Jurkat, Clone E6-1 (cell line): ENCODE data around the gene PRTG.
"Not testable (repeated sequence)": the region's sequence is repeated elsewhere in the genome, so short reads cannot be mapped to it uniquely, and the experiment has no call there.

Experiments
- DNase-seq: peaks from one replicate; pipeline ENCODE4 v3.0.0-alpha.2; 2011; ENCODE audit warnings: low read depth, low spot score
- H3K4me3 ChIP-seq: 2 replicates; pipeline ENCODE4 v1.5.1; 2011; ENCODE audit warnings: mild to moderate bottlenecking, low read length, control low read depth, moderate library complexity

PRTG gene

GRCh38 chr15:55758580-55758986 lies 15.6 kb upstream of the PRTG start:
- no peak overlapping the region for H3K4me3 ChIP-seq
- no peak for DNase-seq

DNA sequence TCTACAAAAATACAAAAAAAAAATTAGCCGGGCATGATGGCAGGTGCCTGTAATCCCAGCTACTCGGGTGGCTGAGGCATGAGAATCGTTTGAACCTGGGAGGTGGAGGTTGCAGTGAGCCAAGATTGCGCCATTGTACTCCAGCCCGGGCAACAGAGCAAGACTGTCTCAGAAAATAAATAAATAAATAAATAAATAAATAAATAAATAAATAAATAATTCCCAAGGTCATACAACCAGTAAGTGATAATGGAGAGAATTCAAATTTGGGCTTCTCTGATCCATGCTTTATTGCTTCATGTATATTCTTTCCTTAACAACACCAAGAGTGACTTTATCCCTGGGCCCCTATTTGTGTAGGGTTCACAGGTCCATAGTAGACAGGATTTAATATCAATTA lies 10.5 kb upstream of the PRTG start:
- not testable (repeated sequence) for H3K4me3 ChIP-seq, DNase-seq

DNA sequence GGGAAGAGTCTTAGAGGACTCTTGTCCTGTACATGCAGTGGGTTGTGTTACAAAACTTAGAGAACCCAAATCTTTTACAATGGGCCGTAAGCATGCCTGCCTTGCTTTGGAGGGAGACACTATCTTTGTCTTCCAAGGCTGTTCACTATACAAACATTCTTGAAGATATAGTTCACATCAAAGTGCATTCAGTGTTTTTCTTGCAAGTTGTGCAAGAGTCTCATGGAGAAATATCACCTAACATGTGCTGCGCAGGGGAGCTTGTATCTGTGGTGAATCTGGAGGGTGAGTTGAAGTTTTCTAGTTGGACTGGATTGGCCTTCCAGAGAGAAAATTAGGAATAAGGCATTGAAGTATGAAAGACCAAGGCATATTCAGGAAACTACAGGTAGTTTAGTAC lies 7.8 kb upstream of the PRTG start:
- H3K4me3 ChIP-seq, result no peak overlapping the region
- DNase-seq, result no peak

- H3K4me3 ChIP-seq, result no peak overlapping the region
- no peak for DNase-seq
Measured at GRCh38 chr15:55743729-55744655, 1.0 kb upstream of the PRTG start.

GRCh38 chr15:55742498-55742926 lies 440 bp downstream of the PRTG start:
- DNase-seq, result no peak
- peak overlapping the region; percentile 31 for H3K4me3 ChIP-seq

GRCh38 chr15:55741833-55742497 lies 987 bp downstream of the PRTG start:
- peak overlapping the region; percentile 20 for H3K4me3 ChIP-seq
- DNase-seq, result no peak

DNA sequence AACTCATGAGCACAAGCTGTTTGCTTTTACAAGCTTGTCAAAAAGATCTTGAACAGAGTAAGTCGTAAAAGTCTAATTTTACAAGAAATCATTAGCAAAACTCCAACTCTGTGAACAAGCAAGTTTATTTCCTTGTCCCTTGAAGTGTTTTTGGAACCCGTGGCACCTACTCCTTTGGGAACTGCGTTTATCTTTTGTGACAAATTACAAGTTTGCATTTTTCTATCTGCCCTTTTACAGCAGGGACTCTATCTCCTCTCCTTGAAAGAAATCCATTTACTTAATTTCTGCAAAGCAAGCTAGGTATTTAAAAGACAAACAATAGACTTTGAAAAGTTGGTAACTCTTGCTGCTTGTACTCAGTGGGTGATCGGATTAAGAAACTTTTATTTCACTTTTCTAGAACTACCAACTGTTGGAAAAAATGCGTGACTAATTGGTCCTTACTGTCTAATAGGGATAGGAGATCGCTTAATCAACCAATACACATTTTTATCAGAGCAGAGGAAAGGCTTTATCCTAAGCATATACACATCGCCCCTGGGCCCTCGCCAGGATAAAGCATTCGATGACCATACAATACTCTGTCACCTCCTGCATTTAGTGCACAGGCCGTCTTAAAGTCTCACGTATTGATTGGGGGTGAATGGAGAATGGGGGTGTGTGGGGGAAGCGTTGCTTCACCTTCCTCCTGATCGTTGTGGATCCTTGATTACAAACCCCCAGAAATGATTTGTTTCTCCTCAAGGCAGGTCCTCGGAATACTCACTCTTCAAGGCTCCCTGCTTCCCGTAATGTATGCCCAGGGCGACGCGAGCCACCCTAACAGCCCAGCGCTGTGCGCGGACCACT lies 1.7 kb downstream of the PRTG start:
- no peak for DNase-seq

DNA sequence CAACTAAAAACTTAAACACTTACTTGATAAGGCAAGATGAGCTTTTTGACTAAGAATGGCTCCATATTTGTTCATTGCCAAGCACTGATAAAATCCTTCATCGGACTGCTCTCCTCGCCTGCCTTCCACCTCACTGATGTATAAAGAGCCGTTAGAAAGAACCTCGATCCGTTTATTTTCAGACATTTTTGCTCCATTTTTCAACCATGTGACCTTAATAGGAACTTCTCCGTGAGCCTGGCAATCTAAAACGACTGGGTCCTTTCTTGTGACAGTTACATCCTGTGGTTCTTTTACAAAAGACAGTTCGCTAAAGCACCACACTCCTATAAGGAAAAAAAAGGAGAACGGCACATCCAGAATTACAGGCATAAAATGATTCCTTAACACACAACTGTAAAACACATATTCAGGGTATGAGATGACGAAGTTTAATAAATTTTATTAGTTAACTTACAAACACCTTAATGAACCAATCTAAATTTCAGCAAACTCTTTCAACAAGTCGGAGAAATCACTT lies 2.5 kb downstream of the PRTG start:
- DNase-seq, result no peak
- H3K4me3 ChIP-seq, result no peak overlapping the region

More for the DNA sequence above, 1.7 kb downstream of the PRTG start:
- H3K4me3 ChIP-seq, result no peak overlapping the region

DNA sequence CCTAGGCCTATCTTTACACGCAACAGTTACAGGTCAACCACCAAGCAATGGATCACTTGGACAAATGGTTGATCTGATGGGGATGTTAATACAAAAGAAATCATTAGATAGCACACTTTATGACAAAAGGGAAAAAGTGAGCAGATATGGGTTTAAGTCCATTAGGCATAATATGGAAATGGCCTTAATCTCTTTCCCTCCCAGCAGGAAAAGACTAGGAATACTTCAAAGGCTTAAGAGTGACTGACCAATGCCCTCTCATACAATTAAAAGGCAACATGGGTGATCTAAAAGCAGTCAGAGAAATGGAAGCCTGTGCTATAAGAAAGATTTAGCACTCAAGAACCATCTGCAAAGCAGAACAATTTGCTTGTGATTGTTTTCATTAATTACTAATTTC lies 3.3 kb downstream of the PRTG start:
- no peak for DNase-seq
- H3K4me3 ChIP-seq, result no peak overlapping the region

GRCh38 chr15:55738715-55739114 lies 4.2 kb downstream of the PRTG start:
- no peak overlapping the region for H3K4me3 ChIP-seq
- no peak for DNase-seq

GRCh38 chr15:55737373-55737772 lies 5.6 kb downstream of the PRTG start:
- no peak overlapping the region for H3K4me3 ChIP-seq
- DNase-seq, result no peak

- H3K4me3 ChIP-seq, result no peak overlapping the region
- no peak for DNase-seq
Measured at GRCh38 chr15:55736756-55737155, 6.2 kb downstream of the PRTG start.

- H3K4me3 ChIP-seq, result no peak overlapping the region
- no peak for DNase-seq
Measured at GRCh38 chr15:55734641-55735040, 8.3 kb downstream of the PRTG start.

- DNase-seq, H3K4me3 ChIP-seq: not testable (repeated sequence)
Measured at GRCh38 chr15:55733461-55733860, 9.5 kb downstream of the PRTG start.

GRCh38 chr15:55721554-55722185 lies 21.3 kb downstream of the PRTG start:
- no peak overlapping the region for H3K4me3 ChIP-seq
- no peak for DNase-seq

DNA sequence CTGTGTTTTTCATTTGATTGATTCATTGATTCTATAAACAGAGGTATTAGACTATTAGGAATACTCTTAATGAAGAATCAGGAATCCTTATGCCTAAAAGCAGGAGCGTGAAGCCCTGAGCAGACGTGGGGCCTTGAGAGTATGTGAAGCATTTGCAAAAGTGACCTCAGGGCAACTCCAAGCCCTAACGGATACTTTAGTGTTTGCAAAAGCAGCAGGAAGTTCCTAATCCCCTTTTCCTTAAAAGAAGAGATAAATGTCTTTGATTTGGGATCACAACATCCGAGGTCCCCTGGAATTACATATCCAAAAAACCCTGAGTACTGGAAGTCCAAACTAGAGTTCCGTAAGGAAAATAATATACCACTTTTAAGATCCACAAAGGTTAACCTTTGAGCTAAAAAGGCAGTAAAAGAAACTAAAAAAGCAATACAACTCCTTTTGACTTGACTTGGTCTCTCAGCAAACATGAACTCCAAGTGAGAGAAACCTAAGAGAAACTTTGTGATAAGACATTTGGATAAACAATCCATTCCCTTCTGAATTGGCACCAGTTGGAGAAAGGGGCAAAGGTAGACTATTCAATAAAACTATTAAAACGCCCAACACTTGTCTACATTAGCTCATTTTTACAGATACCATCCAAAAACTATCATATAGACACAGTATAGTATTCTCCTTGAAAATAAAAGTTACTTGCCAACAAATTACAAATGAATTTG lies 27.4 kb downstream of the PRTG start:
- no peak for DNase-seq
- H3K4me3 ChIP-seq, result no peak overlapping the region

DNA sequence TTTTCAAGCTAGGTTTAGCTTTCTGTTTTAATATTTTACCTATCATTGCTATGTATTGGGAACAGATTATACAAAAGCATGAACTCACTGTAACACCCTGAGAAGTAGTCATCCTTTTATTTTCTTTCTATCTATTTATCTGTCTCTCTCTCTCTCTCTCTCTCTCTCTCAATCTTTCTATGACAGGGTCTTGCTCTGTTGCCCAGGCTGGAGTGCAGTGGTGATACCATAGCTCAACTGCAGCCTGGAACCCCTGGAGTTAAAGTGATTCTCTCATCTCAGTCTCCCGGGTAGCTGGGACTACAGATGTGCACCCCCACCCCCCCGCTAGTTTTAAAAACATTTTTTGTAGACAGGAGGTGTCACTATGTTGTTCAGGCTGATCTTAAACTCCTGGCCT lies 28.9 kb downstream of the PRTG start:
- no peak for DNase-seq
- H3K4me3 ChIP-seq, result no peak overlapping the region

GRCh38 chr15:55712363-55712762 lies 30.6 kb downstream of the PRTG start:
- no peak for DNase-seq
- H3K4me3 ChIP-seq, result no peak overlapping the region
